Measurements from ENCODE around the gene SLC12A5. TPM values are rescaled to one million over a fixed set of nuclear protein-coding genes. Genes with fewer than 3 reads are reported as not detected.

Gene SLC12A5
- total and polyA plus RNA-seq, 9 of the 15 experiments (the other 6 are each of a cell fraction or from before 2014, with no cell fraction given): 0.36 to 7.5 (median 2.1) TPM

DNA sequence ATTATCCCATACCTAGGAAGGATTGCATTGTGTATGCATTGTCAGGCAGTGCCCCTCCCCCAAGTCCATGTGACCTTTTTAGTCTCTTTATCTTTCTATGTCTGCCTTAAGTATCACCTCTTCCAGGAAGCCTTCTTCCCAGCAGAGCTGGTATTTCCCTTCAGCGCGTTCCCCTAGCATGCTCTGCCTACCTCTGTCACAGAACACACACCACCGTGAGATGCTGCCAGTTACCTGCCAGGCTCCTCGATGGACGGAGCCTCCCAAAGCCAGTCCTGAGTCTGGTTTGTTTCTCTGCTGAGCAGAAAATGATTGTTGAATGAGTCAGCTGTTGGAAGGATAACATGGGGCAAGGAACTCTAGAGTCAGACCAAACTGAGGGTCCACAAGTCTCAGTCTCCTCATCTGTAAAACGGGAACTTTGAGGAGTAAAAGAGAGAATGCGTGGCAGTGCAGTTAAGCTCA is 45.7 kb upstream of the SLC12A5 start (continued):
- TF ChIP-seq MAFG (tag; conservative IDR thresholded peaks at IDR 0.05) (0 out of 2 replicates have a peak, but pooled peaks have one; percentile 21), ATF2 (CRISPR knock-in tag; IDR thresholded peaks at IDR 0.05) (no peak), KLF1 (tag; IDR thresholded peaks at IDR 0.05) (no peak), CBX3 (IDR thresholded peaks at IDR 0.05; ENCODE audit: borderline replicate concordance in 1 of 2, low read length in 2 of 2) (peak in 1 of 2 experiments; percentile 47; a peak in 1 of 3 replicates), NFE2 (IDR thresholded peaks at IDR 0.05; ENCODE audit: low read depth) (peak; percentile 39; the same call in 1 of the 2 replicates), ADNP (tag; IDR thresholded peaks at IDR 0.05) (peak; percentile 82), RREB1 (CRISPR knock-in tag; IDR thresholded peaks at IDR 0.05) (no peak), STAT5B (CRISPR knock-in tag; IDR thresholded peaks at IDR 0.05) (no peak), DPF2 (IDR thresholded peaks at IDR 0.05) (peak; percentile 83), TCFL5 (CRISPR knock-in tag; conservative IDR thresholded peaks at IDR 0.05) (no peak), RBBP5 (IDR thresholded peaks at IDR 0.05; ENCODE audit: borderline replicate concordance, insufficient read depth, low read length, poor library complexity, severe bottlenecking) (peak; percentile 62), C11orf30 (IDR thresholded peaks at IDR 0.05; ENCODE audit: low read depth) (peak; percentile 48; the same call in 1 of the 2 replicates), BDP1 (IDR thresholded peaks at IDR 0.05; ENCODE audit: insufficient read depth, insufficient read length) (no peak), ZNF830 (CRISPR knock-in tag; IDR thresholded peaks at IDR 0.05) (no peak), SMC3 (conservative IDR thresholded peaks at IDR 0.05; ENCODE audit: insufficient read depth, low read depth, low read length) (no peak)
- TF ChIP-seq, protein P1, sequence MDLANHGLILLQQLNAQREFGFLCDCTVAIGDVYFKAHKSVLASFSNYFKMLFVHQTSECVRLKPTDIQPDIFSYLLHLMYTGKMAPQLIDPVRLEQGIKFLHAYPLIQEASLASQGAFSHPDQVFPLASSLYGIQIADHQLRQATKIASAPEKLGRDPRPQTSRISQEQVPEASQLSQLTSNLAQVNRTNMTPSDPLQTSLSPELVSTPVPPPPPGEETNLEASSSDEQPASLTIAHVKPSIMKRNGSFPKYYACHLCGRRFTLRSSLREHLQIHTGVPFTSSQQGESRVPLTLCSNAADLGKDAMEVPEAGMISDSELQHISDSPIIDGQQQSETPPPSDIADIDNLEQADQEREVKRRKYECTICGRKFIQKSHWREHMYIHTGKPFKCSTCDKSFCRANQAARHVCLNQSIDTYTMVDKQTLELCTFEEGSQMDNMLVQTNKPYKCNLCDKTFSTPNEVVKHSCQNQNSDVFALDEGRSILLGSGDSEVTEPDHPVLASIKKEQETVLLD (IDR thresholded peaks at IDR 0.05): 0 out of 2 replicates have a peak, but pooled peaks have one; percentile 44
- TF ChIP-seq, protein P2, sequence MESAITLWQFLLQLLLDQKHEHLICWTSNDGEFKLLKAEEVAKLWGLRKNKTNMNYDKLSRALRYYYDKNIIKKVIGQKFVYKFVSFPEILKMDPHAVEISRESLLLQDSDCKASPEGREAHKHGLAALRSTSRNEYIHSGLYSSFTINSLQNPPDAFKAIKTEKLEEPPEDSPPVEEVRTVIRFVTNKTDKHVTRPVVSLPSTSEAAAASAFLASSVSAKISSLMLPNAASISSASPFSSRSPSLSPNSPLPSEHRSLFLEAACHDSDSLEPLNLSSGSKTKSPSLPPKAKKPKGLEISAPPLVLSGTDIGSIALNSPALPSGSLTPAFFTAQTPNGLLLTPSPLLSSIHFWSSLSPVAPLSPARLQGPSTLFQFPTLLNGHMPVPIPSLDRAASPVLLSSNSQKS (CRISPR knock-in tag; IDR thresholded peaks at IDR 0.05): no peak

Data from K562 (cell line).